ENCODE data around the gene TST. TPM values are rescaled to one million over a fixed set of nuclear protein-coding genes. Genes with fewer than 3 reads are reported as not detected.

TST gene
- total RNA-seq, 1 donor from 2014 or later: 5.5 TPM

- DNase-seq: no peak
Observed at GRCh38 chr22:37032134-37032534, 12.9 kb upstream of the TST start.

DNA sequence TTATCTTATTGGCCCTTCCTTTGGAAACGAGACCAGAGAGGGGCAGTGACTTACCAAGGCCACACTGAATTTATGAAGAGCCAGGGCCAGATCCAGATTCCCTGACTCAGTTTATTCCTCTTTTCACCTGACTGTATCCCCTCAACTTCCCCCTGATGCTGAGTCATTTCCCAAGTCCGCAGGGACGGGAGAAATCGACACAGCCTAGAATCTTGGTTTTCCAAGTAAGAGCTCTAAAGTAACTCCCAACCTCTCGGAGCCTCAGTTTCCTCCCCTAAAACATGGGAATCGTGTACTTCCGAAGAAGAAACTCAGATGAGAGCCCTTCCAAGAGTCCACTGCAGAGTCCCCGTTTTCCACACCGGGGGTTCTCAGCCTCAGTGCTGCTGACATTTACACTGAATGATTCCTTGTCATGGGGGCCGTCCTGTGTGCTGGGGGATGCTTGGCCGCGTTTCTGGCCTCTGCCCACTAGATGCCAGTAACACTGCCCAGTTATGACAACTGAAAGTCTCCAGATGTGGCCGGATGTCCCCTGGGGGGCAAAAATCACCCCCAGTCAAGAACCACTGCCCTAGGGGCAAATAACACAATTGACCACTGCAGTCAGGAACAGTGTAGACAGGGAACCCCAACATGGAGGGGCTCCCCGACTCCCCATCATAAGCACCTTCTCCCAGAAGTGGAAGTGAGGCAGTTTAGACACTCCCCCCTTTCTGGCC is 11.5 kb upstream of the TST start:
- no peak for DNase-seq

DNA sequence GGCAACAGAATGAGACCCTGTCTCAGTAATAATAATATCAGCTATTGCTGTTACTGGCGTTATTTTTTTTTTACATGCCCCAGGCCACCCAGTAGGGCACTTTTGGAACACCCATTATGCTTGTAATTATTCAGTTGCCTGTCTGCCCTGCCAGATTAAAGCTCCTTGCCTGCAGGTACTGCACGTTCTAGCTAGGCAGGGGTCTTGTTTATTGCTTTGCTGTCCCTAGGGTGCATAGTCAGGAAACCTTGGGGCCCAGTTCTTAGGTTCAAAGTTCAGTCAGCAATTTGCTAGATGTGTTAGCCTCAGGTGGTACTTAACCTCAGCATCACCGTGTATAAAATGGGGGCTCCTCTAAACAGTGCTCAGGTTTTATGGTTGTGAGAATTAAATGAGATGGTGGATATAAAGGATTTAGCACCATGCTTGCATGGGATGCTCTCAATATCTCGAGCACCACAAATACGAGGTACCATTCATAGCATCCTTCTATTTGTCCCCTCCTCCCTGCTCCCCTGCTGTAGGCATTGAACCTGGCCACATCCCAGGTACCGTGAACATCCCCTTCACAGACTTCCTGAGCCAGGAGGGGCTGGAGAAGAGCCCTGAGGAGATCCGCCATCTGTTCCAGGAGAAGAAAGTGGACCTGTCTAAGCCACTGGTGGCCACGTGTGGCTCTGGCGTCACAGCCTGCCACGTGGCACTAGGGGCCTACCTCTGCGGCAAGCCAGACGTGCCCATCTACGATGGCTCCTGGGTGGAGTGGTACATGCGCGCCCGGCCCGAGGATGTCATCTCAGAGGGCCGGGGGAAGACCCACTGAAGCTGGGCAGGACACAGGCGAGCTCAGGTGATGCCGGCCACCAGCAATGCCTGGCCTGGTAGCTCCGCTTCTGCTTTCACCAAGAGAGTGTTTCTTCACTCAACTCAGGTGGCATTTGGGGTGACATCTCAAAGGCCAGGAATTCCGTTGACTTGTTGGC is 9.7 kb upstream of the TST start:
- DNase-seq: no peak

DNA sequence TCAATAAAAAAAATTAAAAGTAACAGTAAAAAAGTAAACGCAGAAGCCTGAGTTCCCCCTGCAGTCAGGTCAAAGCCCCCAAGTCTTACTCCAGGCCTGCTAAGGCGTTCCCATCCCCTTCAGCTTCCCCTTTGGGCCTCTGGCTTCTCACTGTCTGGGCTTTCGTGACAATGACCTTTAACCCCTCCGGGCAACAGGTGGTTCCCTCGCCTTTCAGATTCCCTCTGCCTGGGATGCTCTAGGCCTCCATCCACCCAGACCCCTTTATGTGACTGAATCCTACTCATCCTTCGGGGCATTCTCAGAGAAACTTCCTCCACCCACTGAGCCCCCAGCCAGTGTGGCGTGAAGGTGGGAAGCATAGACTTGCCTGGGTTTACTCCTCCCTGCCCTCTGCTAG is 8.3 kb upstream of the TST start:
- DNase-seq: no peak

DNA sequence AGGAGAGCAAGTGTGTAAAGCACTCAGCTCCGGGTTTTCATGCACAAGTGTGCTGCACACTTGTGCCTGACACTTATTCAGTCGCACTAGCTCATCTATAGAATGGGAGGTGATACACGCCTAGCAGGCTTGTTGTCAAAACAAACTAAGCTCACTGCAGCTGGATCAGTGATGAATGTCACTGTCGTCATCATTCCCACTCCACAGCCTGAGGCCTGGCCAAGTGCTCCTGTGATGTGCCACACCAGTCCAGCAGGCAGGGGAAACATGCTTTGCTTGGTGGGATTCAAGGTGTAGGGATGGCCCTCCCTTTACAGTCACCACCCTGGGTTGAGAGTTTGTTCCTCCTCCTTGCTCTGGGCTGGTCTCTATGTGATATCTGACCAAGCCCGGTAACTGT is 7.1 kb upstream of the TST start:
- no peak for DNase-seq

DNA sequence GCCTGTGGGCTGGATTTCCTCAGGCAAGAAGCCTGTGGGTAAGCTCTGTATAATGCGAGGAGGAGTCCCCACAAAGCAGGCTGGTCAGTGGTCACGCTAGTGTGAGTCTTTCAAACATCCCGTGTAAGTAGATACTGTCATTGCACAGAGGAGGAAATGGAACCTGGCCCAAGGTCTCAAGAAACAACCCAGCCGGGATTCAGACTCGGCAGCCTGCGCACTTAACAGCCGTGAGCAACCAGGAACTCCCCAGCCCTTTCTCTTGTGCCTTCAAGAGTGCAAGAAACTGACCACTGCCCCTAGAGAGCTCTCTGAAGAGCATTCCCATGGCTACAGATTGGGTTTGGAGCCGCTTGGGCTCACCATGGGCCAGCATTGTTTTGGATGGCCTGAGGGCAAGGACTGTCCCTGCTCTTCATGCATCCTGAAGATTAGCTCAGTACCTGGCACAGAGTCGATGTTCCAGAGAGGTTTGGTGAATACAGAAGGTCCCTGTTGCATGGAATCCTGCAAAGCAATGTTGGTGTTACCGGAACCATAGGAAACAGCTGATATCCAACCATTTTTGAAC is 6.3 kb upstream of the TST start:
- no peak for DNase-seq

- no peak for DNase-seq
Observed at GRCh38 chr22:37024339-37025157, 5.3 kb upstream of the TST start.

DNA sequence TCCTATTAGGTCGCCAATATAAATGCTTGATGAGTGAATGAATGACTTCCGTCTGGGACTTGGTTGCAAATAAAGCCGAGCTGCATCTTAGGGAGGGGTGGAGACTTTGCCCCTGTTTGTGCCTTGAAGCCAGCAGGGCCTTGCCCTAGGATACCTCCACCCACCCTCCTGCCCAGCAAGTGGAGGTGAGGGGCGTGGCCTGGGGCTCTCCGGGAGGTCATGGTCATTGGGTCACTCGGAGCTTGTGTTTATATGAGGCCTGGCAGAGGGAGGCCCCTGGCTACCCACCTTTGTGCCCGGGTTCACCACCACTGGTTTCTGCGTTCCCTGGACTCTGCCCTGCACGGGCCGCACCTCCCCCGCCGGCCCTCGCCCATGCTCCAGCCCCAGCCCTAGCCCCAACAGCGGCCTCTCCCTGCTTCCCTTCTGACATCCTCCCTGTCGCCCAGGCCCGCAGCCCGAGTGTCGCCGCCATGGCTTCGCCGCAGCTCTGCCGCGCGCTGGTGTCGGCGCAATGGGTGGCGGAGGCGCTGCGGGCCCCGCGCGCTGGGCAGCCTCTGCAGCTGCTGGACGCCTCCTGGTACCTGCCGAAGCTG is 4.6 kb upstream of the TST start:
- DNase-seq: no peak

DNA sequence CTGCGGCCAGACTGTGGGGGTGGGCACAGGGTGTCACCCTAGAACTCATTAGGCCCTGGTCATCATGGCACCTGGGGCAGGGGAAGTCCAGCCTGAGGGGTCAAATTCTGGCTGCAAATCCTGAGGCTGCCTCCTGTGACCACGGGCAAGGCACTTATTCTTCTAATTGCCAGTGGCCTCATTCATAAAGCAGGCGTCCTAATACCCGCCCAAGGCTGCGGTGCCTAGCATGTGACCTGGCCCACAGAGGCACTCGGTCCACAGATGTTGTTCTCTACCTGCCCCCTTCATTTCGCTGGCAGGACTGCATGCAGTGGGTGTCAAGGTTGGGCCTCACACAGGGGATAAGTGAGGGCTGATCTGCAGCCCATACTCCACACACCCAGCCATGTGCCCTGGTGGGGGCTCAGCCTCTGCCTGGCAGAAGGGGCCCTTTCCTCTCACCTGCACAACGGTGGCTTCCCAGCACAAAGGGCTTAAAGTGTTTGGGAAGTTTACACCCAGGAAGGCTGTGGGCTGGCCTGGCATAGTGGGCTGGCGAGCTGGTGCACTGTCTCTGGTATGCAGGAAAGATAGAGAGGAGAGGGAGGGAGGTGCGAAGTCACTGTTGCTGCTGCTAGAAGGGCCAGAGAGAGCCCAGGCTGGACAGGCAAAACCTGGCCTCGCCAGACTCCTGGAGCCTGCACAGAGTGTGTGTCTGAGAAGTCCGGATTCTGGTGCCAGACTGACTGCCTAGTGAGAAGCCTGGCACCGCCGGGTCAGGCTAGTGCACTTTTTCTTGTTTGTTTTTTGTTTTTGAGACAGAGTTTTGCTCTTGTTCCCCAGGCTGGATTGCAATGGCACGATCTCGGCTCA is 3.5 kb upstream of the TST start:
- no peak for DNase-seq

DNA sequence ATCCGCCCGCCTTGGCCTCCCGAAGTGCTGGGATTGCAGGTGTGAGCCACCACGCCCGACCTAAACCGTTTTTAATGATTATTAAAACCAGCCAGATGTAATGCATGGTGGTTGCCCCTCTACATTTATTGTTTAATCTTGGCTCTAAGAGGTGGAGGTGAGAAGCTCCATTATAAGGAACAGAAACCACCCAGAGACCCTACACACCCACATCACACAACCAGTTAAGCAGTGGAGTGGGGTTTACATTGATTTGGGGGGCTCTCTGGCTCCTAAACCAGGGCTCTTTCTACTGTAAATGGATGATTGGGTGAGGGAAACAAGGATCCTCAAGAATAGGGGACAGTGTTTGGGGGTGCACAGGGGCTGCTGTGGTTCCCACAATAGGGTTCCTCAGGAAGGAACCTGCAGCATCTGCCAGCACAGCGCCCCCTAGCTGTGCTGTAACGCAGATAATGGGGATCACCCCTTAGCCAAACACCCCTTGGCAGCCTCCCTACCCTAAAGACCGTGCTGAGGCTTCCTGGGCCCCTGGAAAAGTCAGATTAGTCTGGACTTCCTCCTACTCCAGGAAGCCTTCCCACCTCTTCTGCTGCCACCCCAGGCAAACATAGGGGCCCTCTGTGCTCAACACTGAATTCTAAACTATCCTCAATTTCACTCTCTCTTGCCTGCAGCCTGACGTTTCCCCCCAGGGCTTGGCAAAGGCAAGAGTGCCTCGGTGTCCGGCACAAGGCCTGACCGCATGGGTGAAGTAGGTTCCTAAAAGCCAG is 2.6 kb upstream of the TST start:
- DNase-seq: no peak

DNA sequence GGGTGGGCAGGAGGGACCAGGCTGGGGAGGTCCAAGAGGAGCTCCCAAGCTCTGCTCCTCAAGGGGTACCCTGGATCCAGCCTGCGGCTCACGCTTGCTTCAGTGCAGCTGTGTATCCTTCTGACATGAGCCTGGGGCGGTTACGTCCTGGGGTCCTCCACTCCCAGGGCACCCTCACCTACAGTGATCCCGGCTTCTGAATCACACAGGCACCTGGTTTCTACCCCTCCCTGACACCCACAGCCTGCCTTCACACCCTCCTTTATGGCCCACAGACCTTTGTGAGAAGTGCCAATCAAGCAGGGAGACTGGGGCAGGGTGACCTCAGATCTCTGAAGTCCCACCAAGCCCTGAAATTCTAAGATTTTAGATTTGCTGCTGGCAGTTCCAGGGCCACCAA is 1.8 kb upstream of the TST start:
- no peak for DNase-seq

DNA sequence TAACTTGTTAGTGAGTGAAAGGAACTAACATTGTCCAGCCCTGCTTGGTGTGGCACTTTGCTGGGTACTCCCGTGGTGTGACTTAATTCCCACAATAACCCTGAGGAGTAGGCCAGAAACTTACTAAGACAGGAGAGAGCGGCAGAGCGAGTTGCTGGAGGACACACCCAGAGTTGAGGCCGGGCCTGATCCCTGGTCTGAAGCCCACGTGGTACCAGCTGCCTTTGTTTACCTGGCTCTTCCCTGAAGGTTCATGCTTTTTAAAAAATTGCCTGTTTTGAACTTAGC is 889 bp upstream of the TST start:
- DNase-seq: no peak

DNA sequence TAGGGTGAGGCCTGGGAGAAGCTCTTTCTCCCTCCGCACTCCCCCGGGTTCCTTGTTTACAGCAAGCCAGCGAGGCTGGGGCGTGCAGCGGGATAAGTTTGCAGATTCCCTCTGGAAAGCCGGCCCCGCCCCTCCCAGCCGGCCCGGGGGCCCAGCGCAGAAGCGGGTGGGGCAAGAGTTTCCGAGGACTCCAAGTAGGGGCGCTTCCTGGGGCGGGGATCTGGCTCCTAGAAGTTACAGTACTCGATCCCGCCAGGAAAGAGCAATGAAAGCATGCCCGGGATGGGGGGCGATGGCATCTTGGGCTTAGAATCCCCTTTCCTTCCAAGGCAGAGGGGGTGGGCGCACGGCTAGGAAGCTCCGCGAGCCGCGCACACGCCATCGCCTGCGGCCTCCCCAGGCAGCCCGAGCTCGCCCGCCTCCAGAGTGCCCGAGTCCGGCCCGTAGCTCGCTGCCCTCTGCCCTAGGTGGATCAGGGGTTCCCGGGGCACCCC is 385 bp downstream of the TST start:
- no peak for DNase-seq

- DNase-seq: no peak
Observed at GRCh38 chr22:37018086-37018814, 997 bp downstream of the TST start.

DNA sequence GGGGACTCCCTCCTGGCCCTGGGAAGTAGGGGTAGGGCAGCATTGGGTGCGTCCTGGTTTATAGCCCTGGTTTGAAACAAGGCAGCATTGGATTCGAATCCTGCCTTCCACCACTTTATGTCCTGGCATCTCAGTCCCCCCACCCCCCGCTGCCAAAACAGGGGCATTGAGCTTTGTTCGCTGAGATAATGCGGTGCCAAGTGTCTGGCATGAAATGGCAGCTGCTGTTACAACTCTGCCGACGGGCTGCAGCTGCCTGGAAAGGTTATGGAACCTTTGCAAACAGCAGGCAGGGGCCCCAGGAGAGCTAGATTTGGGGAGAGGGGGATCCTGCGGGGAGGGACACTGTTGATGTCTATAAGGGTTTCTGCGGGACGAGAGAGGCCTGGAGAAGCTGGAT is 1.9 kb downstream of the TST start:
- no peak for DNase-seq

DNA sequence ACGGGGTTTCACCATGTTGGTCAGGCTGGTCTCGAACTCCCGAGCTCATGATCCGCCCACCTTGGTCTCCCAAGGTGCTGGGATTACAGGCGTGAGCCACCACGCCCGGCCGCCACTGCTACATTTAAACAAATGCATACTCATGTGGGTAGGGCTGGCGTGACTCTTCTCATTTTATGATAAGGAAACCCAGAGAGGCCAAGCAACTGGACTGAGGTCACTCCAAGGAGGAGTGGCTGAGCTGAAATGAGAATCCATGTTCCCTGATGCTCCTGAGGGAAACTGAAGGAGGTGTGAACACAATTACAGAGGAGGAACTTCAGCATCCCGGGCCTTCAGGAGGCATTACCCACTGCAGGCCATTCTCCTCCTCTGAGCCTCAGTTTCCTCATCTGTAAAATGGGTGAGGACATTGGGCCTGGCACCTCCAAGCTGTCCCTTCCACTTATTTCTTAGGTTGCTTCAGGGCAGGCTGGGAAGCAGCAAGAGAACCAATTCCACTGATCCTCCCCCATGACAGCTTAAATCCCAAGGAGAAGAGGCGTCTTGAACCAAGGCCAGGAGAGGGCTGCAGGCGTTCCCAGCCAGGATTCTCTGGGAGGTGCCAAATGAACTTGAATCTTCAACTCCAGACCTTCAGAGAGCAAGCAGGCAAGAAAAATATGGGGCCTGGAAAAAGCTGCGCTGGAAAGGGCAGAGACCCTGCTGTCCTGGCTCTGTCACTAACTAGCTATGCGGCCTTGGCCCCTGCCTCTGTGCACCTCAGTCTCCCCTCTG is 2.9 kb downstream of the TST start:
- DNase-seq: no peak

GRCh38 chr22:37015587-37015878 is 3.7 kb downstream of the TST start:
- no peak for DNase-seq

DNA sequence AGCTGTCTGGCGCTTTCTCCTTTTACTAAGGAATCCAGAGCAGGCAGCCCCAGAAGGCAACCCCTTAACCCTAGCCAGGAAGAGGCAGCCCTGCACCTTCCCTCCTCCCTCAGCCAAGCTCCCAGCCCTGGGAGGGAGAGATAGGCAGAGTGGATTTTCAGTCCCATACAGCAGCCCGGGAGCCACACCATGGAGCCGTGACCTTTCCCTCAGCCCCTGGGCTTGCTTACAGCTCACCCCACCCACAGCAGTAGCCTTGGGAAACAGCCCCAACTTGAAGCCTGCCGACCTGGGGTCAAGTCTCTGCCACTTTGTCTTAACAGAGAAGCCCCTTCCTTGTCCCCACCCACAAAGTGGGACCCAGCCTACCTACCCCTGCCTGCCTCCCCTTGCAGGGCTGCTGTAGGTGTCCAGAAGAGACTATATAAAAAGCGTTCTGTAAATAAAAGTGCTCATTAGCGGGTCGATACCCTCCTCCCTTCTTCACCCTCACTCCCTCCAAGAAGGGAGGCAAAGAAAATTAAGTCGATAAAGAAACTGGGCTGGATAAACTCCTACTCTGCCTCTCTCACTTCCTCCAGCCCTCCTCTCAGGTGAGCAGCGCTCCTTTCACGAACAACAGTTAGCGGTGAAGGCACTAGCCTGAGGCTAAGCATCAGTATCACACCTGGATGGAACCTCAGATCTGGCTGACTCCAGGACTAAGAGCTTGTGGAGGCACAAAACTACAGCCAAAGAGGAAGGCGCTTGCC is 4.2 kb downstream of the TST start:
- DNase-seq: no peak
